Fibroblast of skin of right quadriceps (primary cell): Measurements from ENCODE around the gene ELAVL2.

Experiments used
- DNase-seq: peaks from one replicate; pipeline ENCODE4 v3.0.0-alpha.2; 2013

Gene ELAVL2

GRCh38 chr9:23826120-23826629 lies at the start of gene ELAVL2:
ELAVL2 (minus strand) TSS chr9:23826240; CDS start chr9:23762234, 64,006 bp downstream.
- peak; percentile 99 for DNase-seq

GRCh38 chr9:23858234-23858633 lies 32.2 kb upstream of the ELAVL2 start:
- DNase-seq: no peak

GRCh38 chr9:23855873-23856604 lies 30.0 kb upstream of the ELAVL2 start:
- DNase-seq: peak; percentile 4

GRCh38 chr9:23850690-23851629 lies 24.9 kb upstream of the ELAVL2 start:
- peak; percentile 39 for DNase-seq

GRCh38 chr9:23850242-23850689 lies 24.2 kb upstream of the ELAVL2 start:
- DNase-seq: peak; percentile 11

- DNase-seq: no peak
Observed at GRCh38 chr9:23849379-23850035, 23.5 kb upstream of the ELAVL2 start.

GRCh38 chr9:23842565-23843129 lies 16.6 kb upstream of the ELAVL2 start:
- DNase-seq: no peak

- DNase-seq: no peak
Observed at GRCh38 chr9:23841304-23841703, 15.3 kb upstream of the ELAVL2 start.

- DNase-seq: no peak
Observed at GRCh38 chr9:23837038-23837437, 11.0 kb upstream of the ELAVL2 start.

GRCh38 chr9:23830929-23831730 lies 5.1 kb upstream of the ELAVL2 start:
- no peak for DNase-seq

- no peak for DNase-seq
Observed at GRCh38 chr9:23830476-23830805, 4.4 kb upstream of the ELAVL2 start.

- peak; percentile 45 for DNase-seq
Observed at GRCh38 chr9:23829580-23830475, 3.8 kb upstream of the ELAVL2 start.

GRCh38 chr9:23825700-23826099 lies 340 bp downstream of the ELAVL2 start:
- peak; percentile 21 for DNase-seq

- peak; percentile 39 for DNase-seq
Observed at GRCh38 chr9:23824830-23825591, 1.0 kb downstream of the ELAVL2 start.

GRCh38 chr9:23823986-23824829 lies 1.8 kb downstream of the ELAVL2 start:
- no peak for DNase-seq

- DNase-seq: no peak
Observed at GRCh38 chr9:23823269-23823668, 2.8 kb downstream of the ELAVL2 start.

GRCh38 chr9:23822261-23823169 lies 3.5 kb downstream of the ELAVL2 start:
- no peak for DNase-seq
